GM19468 (cell line): ENCODE data around the gene CHD2.

Source experiments
- ATAC-seq: cut with Tn5 transposase; IDR thresholded peaks from one replicate; pipeline ENCODE4 v1.9.1; 2021; ENCODE audit warnings: mild to moderate bottlenecking, moderate library complexity, moderate number of reproducible peaks; ENCODE audit not compliant: unreplicated experiment; ENCODE audit errors: extremely low read depth

Gene CHD2

DNA sequence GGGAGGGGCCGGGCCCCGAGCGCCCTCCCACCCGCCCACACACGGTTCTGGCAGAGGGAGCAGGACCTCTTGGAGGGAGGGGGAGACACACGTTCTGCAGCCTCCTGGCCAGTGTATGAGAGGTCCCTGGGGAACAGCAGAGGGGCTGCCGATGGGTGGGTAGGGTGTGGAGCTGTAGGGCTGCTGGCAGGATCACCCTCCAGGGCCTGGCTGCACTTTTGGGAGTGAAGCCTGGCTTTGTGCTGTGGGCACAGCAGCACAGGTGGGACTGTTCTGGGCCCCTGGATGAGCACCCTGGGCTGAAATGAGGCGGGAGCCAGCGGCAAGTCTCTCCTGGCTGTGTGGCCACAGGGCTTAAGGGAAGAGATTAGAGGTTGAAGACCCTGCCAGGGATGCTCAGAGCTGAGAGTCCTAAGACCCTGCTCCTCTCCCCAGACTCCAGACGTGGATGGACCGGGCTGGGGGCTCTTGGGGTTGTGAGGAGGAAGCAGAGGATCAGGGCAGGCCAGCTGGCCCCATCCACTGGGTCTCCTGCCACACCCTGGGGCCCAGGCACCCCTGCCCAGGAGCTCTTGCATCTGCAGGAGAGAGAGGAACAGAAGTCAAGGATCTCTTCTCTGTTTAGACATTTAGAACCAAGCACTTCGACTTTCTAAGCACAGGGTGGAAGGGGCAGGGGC is 143.6 kb downstream of the CHD2 start:
- no peak for ATAC-seq

DNA sequence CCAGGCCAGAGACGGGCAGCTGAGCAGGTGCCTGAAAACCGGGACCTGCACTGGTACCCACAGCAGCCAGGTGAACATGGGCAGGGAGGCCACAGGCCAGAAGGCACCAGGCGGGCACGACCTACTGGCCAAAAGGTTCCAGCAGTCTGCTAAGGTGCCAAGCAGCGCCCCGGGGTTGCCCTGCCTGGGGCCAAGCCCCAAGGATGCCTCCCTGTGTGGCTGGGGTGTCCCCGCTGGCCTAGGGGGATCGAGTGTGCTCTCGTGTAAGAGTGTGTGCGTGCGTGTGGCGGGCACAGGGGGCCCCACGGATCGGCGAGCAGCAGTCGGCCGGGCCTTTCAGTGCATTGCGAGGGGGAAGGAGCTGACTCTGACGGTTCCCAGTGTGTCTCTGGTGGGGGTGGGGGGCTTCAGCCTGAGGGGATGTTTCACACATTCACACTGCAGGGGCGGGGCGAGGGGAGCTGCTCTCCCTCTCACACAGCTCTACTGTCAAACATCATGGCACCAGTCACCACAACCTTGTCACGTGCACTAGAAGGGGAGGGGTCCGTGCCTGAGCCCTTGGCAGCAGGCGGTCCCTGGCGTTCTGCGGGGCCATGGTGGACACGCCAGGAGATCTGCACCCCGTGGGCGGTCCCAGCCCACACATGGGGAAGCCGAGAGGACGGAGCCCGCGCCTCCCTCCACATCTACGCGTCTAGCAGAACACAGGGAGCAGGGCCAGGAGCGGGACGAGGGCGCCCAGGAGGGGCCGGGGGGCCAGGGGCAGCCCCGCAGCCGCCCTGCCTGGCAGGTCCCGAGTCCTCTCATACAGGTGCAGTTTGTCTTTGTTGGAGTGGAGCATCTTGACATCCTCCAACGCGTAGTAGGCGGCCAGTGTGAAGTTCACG is 144.4 kb downstream of the CHD2 start:
- no peak for ATAC-seq

DNA sequence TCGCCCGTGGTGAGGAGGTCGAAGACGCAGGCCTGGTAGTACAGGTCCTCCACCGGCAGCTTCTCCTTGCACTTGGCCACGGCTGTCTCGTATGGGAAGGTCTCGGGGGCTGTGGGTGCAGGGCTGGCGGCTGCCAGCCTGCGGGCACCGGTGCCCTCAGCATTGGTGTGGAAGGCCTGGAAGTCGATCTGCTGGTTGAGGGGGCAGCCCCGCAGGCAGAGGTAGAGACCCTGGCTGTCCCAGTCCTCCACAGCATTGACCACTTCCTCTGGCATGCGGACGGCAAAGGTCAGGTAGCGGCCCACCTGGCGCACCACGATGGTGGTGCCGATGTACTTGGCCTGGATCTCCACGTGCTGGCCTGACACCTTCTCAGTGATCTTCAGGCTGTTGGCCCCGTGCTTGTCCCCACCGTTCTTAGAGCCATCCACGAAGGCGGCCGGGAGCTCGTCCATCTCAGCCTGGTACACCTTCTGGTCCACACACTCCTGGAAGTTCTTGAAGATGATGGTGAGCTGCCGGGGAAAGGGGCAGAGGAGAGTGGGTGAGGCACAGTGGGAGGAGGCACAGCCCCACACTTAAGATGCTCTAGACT is 145.2 kb downstream of the CHD2 start:
- no peak for ATAC-seq

DNA sequence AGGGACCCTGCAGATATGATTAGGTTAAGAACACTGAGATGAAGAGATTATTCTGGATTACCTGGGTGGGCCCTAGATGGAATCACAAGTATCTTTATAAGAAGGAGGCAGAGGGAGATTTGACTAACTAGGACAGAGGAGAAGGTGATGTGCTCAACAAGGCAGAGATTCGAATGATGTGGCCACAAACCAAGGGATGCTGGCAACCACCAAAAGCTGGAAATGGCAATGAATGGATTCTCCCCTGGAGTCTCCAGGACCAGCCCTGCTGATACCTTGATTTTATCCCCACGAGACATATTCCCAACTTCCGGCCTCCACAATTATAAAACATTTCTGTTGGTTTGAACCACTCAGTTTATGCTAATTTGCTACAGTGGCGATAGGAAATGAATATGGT is 146.0 kb downstream of the CHD2 start:
- ATAC-seq = no peak

DNA sequence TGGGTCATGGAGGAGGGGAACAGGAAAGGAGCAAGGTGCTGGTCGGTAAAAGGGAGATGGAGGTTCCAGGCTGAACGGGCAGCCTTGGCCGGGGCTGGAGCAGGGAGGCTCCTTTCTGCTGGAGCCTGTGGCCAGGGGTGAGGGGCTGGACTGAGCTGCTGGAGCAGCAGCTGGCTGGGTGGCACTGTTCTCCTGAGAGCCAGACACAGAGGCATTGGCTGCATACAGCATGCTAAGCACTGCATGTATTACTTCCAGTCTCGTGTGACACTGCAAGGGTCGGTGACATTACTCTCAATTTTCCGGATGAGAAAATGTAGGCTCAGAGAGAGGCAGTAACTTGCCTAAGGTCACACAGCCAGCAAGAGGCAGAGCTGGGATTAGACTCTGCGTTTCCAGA is 146.6 kb downstream of the CHD2 start:
- ATAC-seq = no peak

DNA sequence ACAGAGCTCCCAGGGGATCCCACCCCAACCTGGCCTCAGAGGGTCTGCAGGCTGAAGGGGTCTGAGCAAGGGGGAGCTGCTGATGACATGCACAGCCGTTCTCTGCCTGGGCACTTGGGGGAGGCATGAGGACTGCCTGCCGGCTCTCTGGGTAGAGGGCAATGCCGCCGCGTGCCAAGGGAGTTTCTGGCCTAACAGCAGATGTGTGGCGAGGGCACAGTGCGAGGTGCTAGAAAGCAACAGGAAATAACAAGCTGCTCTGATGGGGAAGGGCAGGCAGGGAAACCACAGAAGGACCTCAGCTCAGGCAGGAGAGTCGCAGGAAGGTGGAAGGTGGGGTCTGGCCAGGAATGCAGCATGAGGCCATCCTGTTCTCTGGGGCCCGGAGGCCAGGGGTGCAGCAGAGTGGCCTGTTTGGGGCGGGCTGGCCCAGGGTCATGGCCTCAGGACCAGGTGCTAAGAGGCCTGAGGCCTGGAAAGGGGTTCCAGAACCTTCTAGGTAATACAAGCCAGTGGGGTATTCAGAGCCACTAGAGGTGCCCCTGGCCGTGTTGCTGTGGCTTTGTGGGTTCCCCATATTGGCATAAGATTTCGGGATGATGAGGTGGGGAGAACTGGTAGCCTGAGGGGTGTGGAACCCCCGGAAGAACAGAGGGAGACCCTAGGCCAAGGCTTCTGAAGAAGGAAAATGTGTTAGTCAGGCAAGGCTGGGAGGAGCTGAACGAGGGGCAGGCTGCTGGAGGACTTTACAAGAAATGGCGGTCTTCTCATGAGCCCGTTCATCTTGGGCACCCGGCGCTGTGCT is 147.7 kb downstream of the CHD2 start:
- no peak for ATAC-seq

DNA sequence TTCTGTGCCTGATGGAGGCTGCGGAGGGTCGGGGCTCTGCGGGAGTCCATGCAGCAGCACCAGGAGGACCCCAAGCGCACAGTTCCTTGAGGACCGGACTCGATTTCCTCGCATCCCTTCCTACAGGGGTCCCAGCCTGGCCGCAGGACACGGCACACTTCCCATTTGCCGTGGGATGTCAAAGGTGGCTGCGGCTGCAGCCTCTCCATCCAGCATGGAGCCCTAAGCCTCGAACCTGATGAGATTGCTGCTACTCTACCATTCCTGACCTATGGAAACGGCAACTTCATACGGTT is 148.2 kb downstream of the CHD2 start:
- no peak for ATAC-seq

DNA sequence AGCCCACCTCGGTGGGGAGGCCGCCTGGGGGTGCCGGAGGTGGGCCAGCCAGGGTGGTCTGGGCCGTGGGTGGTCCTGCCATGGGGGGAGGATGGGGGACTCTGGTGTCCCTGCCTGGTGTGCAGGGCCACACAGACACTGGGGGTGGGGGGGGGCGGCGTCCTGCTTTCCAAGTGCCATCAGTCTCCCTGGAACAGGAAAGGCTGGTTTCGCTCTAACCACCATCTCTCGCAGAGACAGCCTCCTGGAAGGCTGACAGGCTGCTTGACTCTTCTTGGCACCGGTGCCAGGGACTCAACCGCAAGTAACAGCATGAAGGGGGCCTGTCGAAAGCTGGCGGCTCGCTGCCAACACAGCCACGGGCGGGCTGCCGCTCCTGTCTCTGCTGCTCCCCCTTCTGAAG is 148.6 kb downstream of the CHD2 start:
- ATAC-seq = no peak

DNA sequence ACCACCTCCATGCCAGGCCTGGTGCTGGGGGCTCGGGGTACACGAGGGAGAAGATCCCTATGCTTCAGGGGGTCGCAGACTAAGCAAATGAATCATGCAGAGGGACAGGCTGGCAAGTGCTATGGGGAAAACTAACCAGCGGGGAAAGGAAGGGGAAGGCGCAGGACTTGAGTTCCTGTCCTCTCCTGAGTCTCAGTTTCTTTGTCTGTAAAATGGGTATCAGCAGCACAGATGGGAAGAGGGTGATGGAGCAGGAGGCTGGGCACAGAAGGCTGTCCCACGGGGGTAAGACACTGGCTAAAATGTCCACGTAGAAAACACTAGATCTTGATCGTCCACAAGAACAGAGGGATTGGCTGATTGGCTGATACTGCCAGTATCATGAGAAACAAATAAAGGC is 149.1 kb downstream of the CHD2 start:
- no peak for ATAC-seq

DNA sequence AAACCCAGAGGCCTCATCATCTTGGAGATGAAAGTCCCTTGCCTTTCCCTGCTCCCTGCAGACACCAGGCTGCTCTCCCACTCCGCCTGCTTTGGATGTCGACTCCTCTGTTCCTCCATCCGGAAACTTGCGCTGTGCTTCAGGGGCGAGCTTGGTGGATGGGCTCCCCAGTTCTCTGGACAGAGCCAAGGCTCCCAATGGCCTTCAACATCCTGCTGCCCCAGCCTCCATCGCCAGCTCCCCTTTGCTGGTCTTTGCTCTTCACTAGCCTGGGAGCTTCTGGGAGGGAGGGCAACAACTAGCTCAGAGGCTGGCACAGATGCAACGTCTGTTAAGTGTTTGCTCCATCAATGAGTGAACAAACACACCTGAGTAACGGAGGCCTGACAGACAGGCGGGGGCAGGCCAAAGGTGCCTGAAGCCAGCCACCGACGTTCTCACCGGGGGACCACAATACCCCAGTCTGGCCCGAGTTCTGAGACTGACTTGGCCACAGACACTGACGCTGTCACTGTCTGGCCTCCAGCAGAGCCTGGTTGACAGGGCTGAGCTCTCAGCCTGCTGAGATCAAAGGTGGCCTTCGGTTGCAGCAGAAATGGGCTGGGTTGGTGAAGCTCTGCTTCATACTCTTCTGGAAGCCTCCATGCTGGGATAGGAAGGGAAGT is 149.9 kb downstream of the CHD2 start:
- no peak for ATAC-seq

DNA sequence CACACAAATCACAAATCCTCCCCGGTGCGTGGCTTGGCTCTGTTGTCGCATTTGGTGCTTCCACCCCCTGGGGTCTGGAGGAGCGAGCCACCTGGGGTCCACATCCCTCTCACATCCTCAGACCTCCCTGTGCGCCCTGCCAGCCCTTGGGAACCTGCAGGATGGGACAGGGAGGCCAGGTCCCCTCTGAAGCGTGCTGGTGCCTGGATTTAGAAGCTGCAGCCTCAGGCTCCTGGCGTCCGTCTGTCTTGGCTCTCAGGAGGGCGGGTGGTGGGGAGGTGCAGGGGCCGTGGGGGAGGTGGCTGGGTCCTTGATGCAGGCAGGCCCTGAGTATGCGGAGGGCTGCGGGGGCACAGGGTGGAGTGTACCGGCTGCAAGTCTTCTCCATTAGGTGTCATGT is 150.5 kb downstream of the CHD2 start:
- ATAC-seq = no peak

DNA sequence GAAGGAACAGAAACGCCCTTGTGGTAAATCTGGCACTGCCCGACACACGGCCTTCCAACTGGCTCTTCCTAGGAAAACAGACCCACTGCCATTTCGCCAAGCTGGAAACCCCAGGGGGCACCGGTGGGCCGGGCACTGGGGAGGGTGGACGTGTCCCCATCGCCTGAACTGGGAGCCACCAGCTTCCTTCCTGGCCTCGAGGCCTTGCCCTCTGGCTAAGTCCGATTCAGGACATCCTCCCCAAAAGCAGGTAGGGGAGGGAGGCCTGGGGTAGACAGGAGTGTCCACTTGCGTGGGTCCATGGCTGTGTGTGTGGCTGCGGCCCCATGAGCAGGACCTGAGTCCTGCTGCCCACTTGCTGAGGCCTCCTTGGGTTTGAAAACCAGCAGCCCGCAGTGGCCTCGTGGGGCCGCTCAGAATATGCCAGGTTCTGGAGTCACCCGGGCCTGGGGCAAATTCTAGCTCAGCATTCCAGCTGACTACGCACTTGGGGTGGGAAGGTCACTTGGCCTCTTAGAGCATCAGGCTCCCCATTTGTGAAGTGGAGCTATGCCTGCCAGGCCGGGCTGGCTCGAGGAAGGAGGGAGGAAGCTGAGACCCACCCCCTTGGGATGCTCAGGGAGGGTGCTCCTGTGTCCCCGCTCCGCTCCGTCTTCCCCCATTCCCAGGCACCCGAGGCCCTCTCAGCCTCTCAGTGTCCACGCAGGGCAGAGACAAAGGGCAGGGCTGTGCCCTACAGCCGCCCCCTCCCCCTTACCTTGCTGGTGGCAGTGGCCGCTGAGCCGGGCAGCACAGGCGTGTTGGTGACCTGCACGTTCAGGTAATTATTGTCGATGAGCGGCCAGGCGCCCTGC is 151.3 kb downstream of the CHD2 start:
- ATAC-seq = no peak

DNA sequence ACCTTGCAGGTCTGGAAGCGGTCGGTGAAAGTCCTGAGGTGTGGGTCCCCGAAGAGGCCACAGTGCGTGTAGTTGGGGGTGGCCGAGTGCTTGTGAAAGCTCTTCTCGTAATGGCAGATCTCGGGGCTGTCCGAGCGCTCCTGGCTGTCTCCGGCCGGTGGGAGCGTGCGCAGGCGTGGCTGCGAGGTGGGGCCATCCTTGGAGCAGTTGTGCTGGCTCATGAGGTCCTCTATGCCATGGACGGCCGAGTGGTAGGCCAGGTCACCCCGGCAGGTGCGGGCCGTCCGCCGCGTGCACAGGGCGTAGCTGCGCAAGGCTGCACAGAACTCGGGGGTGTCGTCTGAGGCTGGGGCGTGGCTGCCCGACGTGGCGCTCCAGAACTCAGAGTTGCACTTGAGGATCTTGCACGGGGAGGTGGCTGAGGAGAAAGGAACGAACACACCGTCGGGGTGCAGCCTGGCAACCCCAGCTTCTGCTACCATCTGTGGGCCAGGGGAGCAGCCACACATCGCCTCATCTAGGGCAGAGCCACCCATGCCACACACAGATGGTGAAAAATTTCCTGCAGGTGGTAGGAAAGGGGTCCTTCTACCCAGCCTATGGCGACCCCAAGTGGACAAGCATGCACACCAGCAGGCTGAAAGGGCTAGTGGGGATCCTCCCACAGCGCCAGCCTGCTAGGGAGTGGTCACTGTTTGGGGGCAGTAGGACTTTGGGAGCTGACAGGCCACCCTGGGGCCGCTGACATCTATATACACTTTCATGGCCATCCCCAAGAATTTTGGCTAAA is 152.2 kb downstream of the CHD2 start:
- ATAC-seq = no peak

DNA sequence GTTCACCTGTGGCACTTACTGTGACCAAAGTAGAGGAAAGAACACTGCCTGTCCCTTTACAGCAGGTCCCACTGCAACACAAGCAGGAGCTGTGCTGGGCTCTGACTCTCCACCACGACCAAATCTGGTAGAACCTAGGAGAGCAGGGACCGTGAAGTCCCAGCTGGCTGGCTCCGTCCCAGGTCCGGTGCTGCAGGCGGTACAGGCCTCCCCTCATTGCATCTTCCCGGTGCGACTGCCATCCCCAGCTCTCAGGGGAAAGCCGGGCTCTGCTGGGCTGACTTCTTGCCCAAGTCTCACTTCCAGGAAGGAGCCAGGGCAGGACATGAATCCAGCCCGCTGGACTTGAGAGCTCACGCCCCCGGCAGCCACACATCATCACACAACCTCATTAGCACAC is 155.1 kb downstream of the CHD2 start:
- no peak for ATAC-seq

DNA sequence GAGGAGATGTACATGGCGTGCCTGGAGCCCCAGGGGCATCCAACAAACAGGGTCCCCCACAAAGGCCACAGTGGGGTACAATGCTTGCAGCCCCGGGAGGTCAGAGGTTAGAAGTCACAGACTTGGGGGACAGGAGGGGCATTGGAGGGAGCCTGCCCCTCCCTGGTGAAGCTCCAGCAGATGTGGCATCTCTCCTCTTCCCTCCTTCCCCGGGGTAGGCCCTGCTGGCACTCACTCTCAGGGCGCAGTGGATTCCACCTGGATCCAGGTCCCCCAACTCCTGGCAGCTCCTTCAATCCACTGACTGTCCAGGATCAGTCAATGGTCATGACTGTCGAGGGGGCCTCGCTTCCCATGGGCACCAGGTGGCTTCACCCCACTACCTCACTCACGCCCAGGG is 156.7 kb downstream of the CHD2 start:
- ATAC-seq = no peak

DNA sequence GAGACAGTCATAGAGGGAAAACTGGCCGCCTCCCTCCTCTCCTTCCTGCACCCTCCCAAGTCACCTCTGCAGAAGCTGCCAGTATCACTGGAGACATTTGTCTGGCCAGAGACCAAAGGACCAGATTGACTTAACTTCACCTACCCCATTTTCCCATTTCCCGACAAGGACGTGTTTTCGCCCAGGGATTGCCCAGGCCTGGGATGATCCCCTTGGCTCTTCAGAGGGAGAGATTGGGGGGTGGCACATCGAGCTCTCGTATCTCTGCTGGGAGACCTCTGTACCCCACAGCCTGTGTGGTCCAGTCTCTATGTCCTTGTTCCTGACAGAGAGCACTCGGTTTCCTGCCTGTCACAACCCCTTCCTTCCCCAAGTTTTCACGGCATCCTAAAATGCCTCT is 157.5 kb downstream of the CHD2 start:
- ATAC-seq = no peak

DNA sequence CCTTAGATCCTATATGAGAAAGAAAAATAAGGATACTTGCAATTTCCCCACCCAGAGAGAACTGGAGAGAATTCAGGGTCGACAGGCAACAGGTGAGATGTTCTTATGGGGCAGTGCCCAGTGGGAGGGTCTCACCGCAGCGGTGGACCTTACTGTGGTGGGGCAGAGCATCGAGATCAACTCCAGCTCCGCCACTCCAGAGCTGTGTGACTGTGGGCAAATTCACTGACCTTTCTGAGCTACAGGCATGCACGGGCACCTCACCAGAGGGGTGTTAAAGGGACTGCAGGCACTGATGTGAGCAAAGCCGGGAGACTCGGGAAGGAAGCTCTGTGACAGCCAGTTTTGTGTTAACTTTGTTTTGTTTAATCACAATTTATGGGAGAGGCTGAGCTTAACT is 158.0 kb downstream of the CHD2 start:
- ATAC-seq = no peak

DNA sequence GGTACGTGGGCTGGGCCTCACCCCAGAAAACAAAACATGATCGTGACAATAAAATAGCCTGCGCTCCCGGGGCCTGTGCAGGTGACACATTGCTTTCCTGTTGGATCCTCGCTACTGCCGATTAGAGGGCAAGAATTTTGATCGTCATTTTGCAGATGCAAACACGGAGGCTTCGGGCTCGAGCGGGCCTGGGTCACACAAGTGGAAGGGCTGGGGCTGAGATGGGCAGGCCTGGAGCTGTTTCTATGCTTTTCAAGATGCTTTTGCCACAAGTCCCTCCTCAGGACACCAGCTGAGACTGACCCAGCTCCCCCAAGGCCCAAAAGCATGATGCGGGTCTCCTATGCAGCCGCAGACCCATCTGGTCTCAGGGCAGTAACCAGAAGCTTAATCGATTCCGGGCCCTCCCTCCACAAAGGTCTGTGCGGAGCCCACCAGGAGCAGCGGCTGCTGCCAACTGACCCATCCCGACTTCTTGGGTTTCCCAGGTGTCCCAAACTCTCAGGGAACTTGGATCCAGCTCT is 158.8 kb downstream of the CHD2 start:
- no peak for ATAC-seq
